Tibial nerve (tissue), 4 donors: ENCODE data around the gene SETD3.

ENCODE experiments used
- CTCF ChIP-seq, 5 experiments: fragments of 200-600 bp in 3 of 5; fragments of 450-650 bp in 2 of 5; sonication (generic) in 3 of 5; IDR thresholded peaks; one replicate each; pipeline ENCODE4 v1.5.1; 2016 to 2019; ENCODE audit warnings: antibody characterized with exemption in 5 of 5, mild to moderate bottlenecking in 3 of 5, moderate library complexity in 2 of 5
- EP300 ChIP-seq, 2 donors: sonication (generic); formaldehyde crosslinking; IDR thresholded peaks; one replicate each; pipeline ENCODE4 v1.6.1; 2017; ENCODE audit warnings: antibody characterized with exemption in 2 of 2, mild to moderate bottlenecking in 1 of 2

- TF ChIP-seq CTCF (IDR thresholded peaks at IDR 0.05) (no peak), EP300 (IDR thresholded peaks at IDR 0.05) (no peak)
Measured at GRCh38 chr14:99430491-99430890, 50.2 kb downstream of the SETD3 start.
